IPS-15b (cell line): ENCODE data around the gene TANGO2.
A peak's percentile ranks its signal among the peaks of the same experiment; 100 is the strongest.

Source experiments
- H3K27me3 ChIP-seq: one replicate; pipeline ENCODE4 v1.6.1; 2013; ENCODE audit warnings: low read length; ENCODE audit not compliant: control insufficient read depth, insufficient read depth
- H3K36me3 ChIP-seq: one replicate; pipeline ENCODE4 v1.6.1; 2013; ENCODE audit warnings: low read length; ENCODE audit not compliant: control insufficient read depth, insufficient read depth
- H3K4me1 ChIP-seq: one replicate; pipeline ENCODE4 v1.6.1; 2013; ENCODE audit warnings: mild to moderate bottlenecking, low read length; ENCODE audit not compliant: control insufficient read depth, insufficient read depth
- H3K4me3 ChIP-seq: one replicate; pipeline ENCODE4 v1.5.1; 2013; ENCODE audit warnings: low read depth, low read length
- H3K9ac ChIP-seq: one replicate; pipeline ENCODE4 v1.6.1; 2013; ENCODE audit warnings: low read depth, mild to moderate bottlenecking, low read length
- H3K9me3 ChIP-seq: one replicate; pipeline ENCODE4 v1.6.1; 2013; ENCODE audit warnings: mild to moderate bottlenecking, low read length; ENCODE audit not compliant: control insufficient read depth, insufficient read depth

TANGO2 gene, protein sequence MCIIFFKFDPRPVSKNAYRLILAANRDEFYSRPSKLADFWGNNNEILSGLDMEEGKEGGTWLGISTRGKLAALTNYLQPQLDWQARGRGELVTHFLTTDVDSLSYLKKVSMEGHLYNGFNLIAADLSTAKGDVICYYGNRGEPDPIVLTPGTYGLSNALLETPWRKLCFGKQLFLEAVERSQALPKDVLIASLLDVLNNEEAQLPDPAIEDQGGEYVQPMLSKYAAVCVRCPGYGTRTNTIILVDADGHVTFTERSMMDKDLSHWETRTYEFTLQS

DNA sequence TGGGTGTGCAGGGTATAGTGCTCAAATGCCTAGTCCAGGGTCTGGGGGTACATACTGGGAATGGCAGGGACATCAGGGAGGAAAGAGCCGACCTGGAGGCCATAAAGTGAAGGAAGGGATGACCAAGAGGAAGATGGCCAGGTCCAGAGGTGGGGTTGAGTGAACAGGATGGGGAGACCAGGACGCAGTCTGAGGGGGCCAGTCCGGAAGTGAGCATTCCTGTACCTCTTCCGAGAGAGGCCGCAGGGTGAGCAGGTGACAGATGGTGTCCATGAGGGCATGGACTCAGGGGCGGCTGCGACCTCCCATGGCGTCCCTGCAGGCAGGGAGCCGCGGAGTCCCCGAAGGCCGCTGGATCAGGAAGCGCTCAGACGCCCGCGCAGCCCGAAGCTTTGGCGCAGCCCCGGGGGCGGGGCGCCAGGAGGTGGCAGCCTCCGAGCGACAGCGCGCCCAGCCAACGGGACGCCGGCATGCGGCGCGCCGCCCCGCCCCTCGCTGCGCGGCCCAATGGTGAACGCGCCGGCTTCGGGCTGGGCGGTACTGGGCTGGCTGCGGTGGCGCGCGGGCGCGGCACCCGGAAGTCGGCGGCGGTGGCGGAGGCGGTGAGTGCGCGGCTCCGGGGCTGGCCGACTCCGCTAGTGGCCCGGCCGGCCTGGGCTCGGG lies at the start of gene TANGO2:
Gene TANGO2 (plus strand): TSS at position 578 of the 663 bp plus-strand sequence. CDS start 15,689 bp downstream, outside the sequence.
- H3K27me3 ChIP-seq: peaks cover 37% of the 10 kb centered on the region
- H3K4me1 ChIP-seq: no peaks in the 10 kb centered on the region
- peak within 1 kb of the TSS; percentile 77 for H3K9ac ChIP-seq
- H3K36me3 ChIP-seq: peaks cover 3% of the 10 kb centered on the region
- H3K9me3 ChIP-seq: no peaks in the 10 kb centered on the region
- peak within 1 kb of the TSS; percentile 71 for H3K4me3 ChIP-seq

DNA sequence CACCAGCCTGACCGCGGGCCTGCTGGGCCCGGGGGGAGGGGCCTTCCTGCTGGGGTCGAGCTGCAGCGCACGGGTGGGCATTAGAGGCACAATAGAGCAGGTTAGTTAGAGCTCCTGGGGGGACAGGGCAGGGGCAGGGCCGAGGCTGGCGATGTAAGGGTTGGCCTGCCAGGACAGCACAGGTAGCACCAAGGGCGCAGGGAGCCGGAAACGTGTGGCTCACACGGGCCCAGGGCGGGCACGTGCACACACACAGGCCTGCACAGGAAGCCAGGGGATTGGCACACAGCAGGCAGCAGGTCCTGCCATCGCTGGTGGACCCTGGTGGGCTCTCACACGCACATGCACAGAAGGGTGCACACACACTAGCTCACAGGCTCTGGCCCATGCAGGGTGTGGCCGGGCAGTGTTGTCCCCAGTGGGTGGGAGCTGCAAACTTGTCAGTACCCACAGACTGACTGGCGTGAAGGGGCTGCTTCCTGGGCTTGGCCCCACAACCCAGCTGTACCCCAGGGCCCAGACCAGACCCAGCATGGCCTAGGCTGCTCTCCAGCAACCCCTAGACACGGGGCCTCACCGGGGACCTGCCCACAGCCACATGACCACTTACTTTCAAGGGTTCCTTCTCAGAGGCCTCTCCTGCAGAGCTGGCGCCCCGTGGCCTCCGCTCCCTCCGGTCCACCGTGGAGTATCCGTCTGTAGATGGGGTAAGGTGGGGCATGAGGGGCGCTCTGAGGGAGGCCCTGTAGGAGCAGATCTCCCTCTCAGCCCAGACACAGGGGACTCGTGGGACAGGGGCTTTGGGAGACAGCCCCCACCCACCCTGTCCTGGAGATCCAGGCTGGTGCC lies 49.4 kb upstream of the TANGO2 start:
- Histone ChIP-seq H3K4me1 (no peaks in the 10 kb centered on the region), H3K9ac (no peak overlapping the region), H3K36me3 (peaks cover 38% of the 10 kb centered on the region), H3K27me3 (no peaks in the 10 kb centered on the region), H3K4me3 (no peak overlapping the region), H3K9me3 (no peaks in the 10 kb centered on the region)

DNA sequence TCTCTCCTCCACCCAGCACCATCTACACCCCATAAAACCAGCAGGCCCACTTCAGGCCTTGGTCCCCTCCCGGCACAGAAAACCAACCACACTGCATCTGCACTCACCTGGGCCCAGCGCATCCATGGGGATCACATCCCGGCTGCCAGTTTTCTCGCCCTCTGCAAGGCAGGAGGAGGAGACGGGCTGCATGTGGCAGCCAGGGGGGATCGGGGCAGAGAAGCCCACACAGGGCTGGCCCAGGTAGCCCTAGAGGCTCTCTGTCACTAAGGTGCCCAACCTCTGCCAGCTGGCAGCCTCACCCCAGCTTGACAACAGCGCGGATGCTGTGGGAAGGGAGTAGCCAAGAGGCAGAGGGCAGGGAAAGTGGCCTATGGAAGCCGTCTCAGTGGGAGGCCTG lies 48.7 kb upstream of the TANGO2 start:
- Histone ChIP-seq H3K4me3 (no peak overlapping the region), H3K9me3 (no peaks in the 10 kb centered on the region), H3K27me3 (no peaks in the 10 kb centered on the region), H3K4me1 (no peaks in the 10 kb centered on the region), H3K9ac (no peak overlapping the region), H3K36me3 (peaks cover 43% of the 10 kb centered on the region)

DNA sequence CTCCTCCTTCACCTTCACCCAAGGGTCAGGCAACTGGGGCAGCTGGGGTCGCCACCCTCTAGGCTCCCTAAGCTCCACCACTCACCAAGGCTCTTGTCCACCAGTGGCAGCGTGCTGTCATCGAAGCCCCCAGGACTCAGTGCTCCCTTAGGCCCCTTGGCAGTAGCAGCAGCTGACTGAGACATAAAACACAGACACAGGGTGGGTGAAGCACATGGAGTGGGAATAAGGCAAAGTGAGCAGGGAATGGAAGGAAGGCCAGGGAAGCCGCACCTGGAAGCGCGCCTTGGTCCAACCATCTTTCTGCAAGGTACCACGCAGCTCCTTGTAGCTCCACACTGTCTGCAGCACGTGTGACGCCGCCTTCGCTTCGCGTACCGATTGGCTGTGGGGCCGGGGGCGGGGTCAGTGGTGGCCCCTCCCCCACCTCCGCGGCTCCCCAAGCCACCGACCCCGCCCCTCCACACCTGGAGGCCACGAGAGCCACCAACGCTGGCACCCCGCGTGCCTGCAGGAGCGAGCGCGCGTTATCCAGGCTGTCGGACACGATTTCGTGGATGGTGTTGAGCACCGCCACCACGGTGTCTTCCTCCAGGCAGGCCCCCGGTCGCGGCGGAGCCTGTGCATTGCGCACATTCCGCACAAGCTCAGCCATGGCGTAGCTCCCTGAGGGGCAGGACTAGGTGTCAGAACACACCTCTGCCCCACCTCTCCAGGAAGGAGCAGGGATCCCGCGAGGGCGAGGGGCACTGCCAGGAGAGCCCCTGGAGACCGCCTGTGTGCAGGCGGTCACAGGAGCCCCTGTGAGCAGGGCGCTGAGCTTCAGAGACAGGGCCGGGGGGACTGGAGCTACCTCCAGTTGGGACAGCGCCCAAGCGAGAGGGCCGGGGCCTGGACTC lies 48.0 kb upstream of the TANGO2 start:
- no peak overlapping the region for H3K9ac ChIP-seq
- peaks cover 43% of the 10 kb centered on the region for H3K36me3 ChIP-seq
- no peaks in the 10 kb centered on the region for H3K27me3 ChIP-seq
- H3K4me1 ChIP-seq: no peaks in the 10 kb centered on the region
- H3K4me3 ChIP-seq: no peak overlapping the region
- H3K9me3 ChIP-seq: no peaks in the 10 kb centered on the region

DNA sequence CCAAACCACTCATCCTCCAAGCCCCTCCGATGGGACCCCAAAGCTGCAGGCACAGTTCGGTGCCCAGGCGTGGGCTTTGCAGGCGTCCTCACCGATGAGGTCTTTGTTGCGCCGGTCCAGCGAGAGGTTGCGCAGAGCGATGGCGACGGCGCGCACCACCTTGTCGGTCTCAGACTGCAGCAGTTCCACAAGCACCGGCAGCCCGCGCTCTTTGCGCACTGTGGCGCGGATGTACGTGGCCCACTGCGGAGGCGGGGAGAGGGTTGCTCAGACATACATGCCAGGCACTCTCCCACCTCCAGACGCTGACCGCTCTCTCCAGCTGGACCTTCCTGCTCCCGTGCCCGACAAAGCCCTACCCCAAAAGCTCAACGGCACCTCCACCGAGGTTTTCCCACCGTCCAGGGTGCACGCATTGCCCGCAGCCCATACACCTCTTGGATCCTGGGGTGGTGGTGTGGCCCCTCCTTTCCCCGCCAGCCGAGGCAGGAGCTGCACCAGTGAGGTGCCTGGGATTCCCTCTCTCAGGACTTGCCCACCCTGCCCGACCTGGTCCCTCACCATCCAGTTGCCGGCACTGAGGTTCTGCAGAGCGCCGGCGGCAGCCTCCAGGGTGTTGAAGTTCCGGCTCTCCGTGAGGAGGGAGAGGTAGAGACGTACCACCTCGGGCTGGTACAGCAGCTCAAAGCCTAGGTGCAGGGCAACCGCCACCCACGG lies 47.2 kb upstream of the TANGO2 start:
- Histone ChIP-seq H3K4me3 (no peak overlapping the region), H3K27me3 (no peaks in the 10 kb centered on the region), H3K4me1 (no peaks in the 10 kb centered on the region), H3K9ac (no peak overlapping the region), H3K9me3 (no peaks in the 10 kb centered on the region), H3K36me3 (peaks cover 44% of the 10 kb centered on the region)

DNA sequence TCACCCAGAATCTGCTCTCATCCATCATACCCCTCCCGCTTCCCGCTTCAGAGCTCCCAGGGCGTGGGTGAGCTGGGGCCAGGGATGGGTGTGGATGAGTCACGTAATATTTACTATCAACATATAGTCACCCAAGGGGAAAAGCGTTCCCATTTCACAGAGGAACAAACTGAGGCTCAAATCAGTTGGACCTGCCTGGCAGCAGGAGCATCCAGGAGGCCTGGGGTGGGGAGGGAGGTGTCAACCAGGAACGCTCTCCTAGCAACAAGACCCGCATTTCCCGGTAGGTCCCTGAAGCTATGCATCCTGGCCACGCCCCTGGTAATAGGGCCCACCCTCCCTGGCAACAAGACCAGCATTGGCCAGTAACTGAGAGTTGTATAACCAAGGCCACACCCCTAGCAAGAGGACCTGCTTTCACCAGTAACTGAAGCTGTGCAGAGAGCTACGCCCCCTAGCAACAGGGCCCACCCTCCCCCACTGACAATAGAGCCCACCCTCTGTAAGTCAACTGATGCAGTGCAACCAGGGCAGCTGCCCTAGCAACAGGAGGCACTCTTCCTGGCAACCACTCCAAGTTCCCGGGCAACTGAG lies 46.5 kb upstream of the TANGO2 start:
- no peak overlapping the region for H3K9ac ChIP-seq
- H3K9me3 ChIP-seq: no peaks in the 10 kb centered on the region
- H3K4me1 ChIP-seq: no peaks in the 10 kb centered on the region
- peaks cover 47% of the 10 kb centered on the region for H3K36me3 ChIP-seq
- H3K4me3 ChIP-seq: no peak overlapping the region
- no peaks in the 10 kb centered on the region for H3K27me3 ChIP-seq

DNA sequence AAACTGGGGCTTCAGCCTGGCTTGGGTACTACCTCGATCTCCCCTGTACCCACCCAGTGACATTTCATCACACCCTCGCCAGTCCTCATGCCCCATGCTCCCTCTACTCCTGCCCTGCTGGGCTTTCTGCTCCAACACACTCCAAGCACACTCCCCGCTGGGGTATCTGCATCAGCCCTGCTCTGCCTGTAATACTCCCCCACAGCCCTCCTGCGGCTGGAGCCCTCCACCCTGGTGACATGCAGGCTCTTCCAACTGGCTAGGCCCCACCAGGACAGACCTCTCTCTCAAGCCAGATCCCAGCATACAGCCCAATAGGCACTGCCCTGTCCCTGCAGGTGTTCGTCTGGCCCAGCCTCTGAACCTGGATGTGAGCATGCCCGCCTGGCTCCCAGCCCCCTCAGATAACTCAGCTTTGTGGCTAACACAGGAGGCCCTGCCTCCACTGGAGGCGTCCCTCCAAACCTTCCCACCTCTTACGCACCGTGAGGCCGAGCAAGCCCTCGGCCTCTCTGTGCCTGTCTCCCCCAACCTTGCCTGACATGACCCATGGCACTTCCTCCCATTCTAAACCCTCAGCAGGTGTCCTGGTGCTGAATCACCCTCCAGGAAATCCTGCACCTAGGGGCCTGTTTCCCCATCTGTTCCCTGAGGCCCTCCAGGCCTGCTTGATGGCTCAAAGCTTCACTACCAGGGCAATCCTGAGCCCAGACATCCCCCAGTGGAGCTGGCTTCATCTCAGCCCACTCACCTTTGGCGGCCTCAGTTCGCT lies 45.8 kb upstream of the TANGO2 start:
- H3K4me3 ChIP-seq: no peak overlapping the region
- no peaks in the 10 kb centered on the region for H3K27me3 ChIP-seq
- no peaks in the 10 kb centered on the region for H3K9me3 ChIP-seq
- peaks cover 53% of the 10 kb centered on the region for H3K36me3 ChIP-seq
- no peak overlapping the region for H3K9ac ChIP-seq
- no peaks in the 10 kb centered on the region for H3K4me1 ChIP-seq

DNA sequence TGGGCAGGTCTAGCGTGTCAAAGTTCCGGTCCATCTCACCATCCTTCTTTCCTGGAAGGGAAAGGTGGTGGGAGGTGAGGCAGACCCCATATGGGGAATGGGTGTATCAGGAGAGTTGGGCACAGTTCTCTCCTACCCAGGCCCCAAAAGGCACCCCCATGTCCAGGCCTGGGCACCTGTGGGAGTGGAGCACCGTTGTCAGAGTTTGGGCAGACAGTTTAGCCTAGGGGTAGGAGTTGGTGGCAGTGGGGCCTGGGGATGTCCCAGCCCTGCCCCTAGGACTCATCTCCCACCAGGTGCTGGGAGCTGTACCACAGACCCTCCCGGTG lies 45.2 kb upstream of the TANGO2 start:
- Histone ChIP-seq H3K4me3 (no peak overlapping the region), H3K27me3 (no peaks in the 10 kb centered on the region), H3K4me1 (no peaks in the 10 kb centered on the region), H3K9me3 (no peaks in the 10 kb centered on the region), H3K9ac (no peak overlapping the region), H3K36me3 (peaks cover 54% of the 10 kb centered on the region)

DNA sequence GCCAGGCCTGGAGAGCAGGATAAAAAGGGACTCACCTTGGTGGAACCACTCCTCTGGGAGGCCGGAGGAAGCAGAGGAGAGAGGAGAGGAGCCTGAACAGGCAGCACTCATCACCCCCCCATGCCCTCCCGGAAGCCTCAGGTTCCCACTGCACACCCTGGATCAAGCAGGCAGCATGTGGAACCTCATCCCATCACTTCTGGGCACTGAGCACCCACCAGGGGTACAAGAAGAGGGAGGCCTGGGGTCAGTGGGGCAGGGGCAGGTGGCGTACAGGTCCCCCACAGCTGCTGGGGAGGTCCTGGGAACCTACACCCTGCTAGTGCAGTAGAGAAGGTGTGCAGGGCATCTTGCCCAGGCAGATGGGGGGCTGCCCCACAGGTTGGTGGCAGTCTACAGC lies 44.2 kb upstream of the TANGO2 start:
- H3K36me3 ChIP-seq: peaks cover 54% of the 10 kb centered on the region

More for the DNA sequence above, 44.2 kb upstream of the TANGO2 start:
- Histone ChIP-seq H3K4me1 (no peaks in the 10 kb centered on the region), H3K27me3 (no peaks in the 10 kb centered on the region), H3K9me3 (no peaks in the 10 kb centered on the region), H3K9ac (no peak overlapping the region), H3K4me3 (no peak overlapping the region)
